Breast epithelium (tissue), 3 donors: ENCODE measurements around the gene ZNF629.

ENCODE experiments used
- POLR2A ChIP-seq: fragments of 450-650 bp; IDR thresholded peaks from one replicate; pipeline ENCODE4 v1.6.1; 2016; ENCODE audit warnings: antibody characterized with exemption, mild to moderate bottlenecking, moderate library complexity
- TF ChIP-seq, protein P1 (sequence below), 3 donors: fragments of 450-650 bp; IDR thresholded peaks; one replicate each; pipeline ENCODE4 v1.5.1; 2016 to 2017; ENCODE audit warnings: antibody characterized with exemption in 3 of 3, mild to moderate bottlenecking in 3 of 3, moderate library complexity in 3 of 3

DNA sequence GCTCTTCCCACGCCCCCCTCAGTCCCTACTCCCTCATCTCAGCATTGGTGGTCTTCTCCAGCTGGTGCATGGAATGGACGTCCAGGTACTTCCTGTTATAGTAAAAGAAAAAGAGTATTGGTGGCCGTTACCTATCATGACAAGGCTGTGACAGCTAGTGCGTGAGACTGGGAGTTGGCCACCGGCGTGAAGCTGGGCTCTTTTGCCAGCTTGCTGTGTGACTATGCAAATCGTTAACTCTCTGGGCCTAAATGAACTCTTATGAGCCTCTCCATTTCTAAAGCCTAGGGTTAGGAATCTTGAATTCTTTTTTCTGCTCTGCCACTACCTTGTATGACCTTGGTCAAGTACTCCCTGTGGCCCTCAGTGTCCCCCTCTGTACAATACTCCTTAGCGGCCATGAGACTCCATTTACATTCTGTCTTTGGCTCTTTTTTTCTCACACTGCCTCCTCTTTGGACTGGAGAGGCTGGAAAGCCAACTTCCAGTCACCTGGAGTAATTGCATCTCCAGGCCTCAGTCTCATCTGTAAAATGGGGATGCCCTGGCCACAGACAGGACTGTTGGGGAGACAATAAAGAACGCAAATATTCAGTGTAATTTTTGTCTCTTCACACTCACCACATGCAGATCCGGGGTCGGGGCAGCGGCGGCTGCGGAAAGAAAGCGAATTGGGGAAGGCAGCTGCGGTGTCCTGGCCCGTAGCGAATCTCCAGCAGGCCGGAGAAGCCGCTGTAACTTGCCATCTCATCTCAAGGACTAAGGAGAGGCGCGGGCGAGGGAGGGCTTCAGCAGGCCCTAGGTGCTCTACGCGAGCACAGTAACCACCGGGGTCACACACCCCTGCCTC lies 26.2 kb downstream of the ZNF629 start:
- TF ChIP-seq, protein P1, sequence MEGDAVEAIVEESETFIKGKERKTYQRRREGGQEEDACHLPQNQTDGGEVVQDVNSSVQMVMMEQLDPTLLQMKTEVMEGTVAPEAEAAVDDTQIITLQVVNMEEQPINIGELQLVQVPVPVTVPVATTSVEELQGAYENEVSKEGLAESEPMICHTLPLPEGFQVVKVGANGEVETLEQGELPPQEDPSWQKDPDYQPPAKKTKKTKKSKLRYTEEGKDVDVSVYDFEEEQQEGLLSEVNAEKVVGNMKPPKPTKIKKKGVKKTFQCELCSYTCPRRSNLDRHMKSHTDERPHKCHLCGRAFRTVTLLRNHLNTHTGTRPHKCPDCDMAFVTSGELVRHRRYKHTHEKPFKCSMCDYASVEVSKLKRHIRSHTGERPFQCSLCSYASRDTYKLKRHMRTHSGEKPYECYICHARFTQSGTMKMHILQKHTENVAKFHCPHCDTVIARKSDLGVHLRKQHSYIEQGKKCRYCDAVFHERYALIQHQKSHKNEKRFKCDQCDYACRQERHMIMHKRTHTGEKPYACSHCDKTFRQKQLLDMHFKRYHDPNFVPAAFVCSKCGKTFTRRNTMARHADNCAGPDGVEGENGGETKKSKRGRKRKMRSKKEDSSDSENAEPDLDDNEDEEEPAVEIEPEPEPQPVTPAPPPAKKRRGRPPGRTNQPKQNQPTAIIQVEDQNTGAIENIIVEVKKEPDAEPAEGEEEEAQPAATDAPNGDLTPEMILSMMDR (IDR thresholded peaks at IDR 0.05), result no peak
- TF ChIP-seq POLR2A, result no peak
